ENCODE data around the gene APOBEC3H.

APOBEC3H gene

GRCh38 chr22:39114112-39114511 lies 17.1 kb downstream of the APOBEC3H start:
- no peak for DNase-seq

GRCh38 chr22:39115570-39115969 lies 18.5 kb downstream of the APOBEC3H start:
- DNase-seq = no peak

GRCh38 chr22:39115977-39116621 lies 19.1 kb downstream of the APOBEC3H start:
- DNase-seq = no peak

- DNase-seq = no peak
Observed at GRCh38 chr22:39117585-39118191, 20.6 kb downstream of the APOBEC3H start.

- DNase-seq = no peak
Observed at GRCh38 chr22:39120983-39121382, 23.9 kb downstream of the APOBEC3H start.

- no peak for DNase-seq
Observed at GRCh38 chr22:39122772-39123470, 25.9 kb downstream of the APOBEC3H start.

- DNase-seq = no peak
Observed at GRCh38 chr22:39123751-39124581, 26.9 kb downstream of the APOBEC3H start.

- DNase-seq = no peak
Observed at GRCh38 chr22:39125622-39126021, 28.6 kb downstream of the APOBEC3H start.

- DNase-seq = no peak
Observed at GRCh38 chr22:39128508-39128907, 31.5 kb downstream of the APOBEC3H start.

- DNase-seq = no peak
Observed at GRCh38 chr22:39129081-39129480, 32.0 kb downstream of the APOBEC3H start.

- DNase-seq = no peak
Observed at GRCh38 chr22:39129746-39130145, 32.7 kb downstream of the APOBEC3H start.

GRCh38 chr22:39130152-39130704 lies 33.2 kb downstream of the APOBEC3H start:
- DNase-seq = no peak

- no peak for DNase-seq
Observed at GRCh38 chr22:39130892-39131855, 34.1 kb downstream of the APOBEC3H start.

- DNase-seq = no peak
Observed at GRCh38 chr22:39132281-39132680, 35.2 kb downstream of the APOBEC3H start.

- DNase-seq = no peak
Observed at GRCh38 chr22:39132871-39133524, 36.0 kb downstream of the APOBEC3H start.

- no peak for DNase-seq
Observed at GRCh38 chr22:39133871-39134270, 36.8 kb downstream of the APOBEC3H start.

- no peak for DNase-seq
Observed at GRCh38 chr22:39134366-39135091, 37.5 kb downstream of the APOBEC3H start.

GRCh38 chr22:39135092-39135896 lies 38.2 kb downstream of the APOBEC3H start:
- no peak for DNase-seq

GRCh38 chr22:39136317-39136716 lies 39.3 kb downstream of the APOBEC3H start:
- DNase-seq = no peak
